ENCODE results near the gene TBX20.
"Not testable (repeated sequence)": the region's sequence is repeated elsewhere in the genome, so short reads cannot be mapped to it uniquely, and the experiment has no call there.

- not testable (repeated sequence) for TF ChIP-seq CTCF (IDR thresholded peaks at IDR 0.05); POLR2AphosphoS5 (IDR thresholded peaks at IDR 0.05); POLR2A (IDR thresholded peaks at IDR 0.05; ENCODE audit: low read depth); EP300 (IDR thresholded peaks at IDR 0.05)
Measured at GRCh38 chr7:35220176-35220575, 33.7 kb downstream of the TBX20 start.
